Astrocyte of the hippocampus (primary cell): ENCODE results near the gene DIAPH2.

ENCODE experiments used
- DNase-seq: peaks from one replicate; pipeline ENCODE4 v3.0.0; 2011; ENCODE audit warnings: low read depth, low spot score

Gene DIAPH2

DNA sequence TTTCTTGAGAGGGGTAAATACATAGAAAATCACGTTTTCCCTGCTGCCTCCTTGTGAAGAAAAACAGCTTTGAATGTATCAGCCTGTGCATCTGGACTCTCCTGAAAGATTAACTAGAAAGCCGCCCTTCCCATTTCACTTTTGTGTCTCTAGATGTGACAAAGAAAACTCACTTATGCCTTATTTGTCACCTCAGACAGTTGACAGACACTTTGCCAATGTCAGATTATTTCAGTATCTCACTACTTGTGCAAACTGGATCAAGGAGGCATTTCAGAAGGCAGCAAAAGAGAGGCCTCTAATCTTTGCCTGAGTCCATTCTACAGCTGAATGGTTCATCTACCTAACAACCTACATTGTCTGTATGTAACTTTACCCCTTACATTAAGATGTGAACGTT is 954.0 kb downstream of the DIAPH2 start:
- no peak for DNase-seq

DNA sequence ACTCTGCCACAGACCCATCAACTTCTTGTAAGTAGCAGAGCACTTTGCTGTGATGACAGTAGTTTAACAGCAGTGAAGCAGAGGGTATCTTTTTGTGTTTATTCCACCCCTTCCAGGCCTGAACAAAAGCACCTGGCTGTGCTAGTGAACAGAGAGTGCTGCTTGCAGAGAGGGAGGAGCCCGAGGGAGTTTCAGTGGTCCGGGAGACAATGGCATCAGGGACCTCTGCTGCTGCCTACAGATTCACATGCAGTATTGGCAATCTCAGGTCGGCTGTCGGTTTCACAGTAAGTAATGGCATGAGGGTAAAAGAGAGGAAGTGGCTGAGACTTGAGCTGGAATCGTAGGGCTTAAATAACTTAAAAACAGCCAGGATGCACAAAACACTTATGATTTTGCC is 954.9 kb downstream of the DIAPH2 start:
- DNase-seq = no peak
